ENCODE results near the gene SLC34A1.
"Not testable (repeated sequence)": the region's sequence is repeated elsewhere in the genome, so short reads cannot be mapped to it uniquely, and the experiment has no call there.

SLC34A1 gene

DNA sequence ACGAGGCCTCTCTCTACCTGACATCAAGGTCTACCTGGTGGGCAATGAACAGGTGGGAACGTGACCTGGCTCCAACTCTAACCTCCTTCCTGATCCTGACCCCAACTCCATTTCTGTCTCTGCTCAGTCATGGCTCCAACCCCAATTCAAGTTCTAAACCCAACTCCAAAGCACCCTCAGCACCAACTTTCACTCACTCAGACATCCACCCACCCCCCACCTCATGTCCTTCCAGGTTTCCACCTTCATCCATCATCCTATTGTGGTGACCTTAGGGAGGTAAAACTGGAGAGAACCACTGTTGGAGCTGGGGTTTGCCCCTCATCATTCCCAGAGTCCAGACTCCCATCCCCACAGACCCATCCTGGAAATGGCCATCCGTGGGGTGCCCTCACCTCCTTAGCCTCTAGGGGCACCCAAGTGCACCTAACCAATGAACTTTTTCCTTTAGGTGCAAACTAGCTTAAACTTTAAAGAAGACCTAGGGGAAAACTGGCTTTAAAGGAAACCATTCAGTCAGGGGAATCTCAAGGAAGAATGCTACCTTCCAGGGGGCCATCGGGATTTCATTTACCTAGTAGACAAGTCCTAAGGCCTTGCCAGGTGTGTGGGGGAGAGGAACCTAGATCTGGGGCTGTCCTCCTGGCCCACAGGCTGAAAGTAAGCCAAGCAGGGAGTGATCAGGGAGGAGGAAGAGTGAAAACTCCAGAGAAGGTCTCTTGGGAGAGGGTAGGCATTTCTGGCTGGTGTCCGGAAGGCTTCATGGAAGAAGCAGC, 15.2 kb upstream of the SLC34A1 start:
- ATAC-seq (no peak), DNase-seq (peak; percentile 50)

DNA sequence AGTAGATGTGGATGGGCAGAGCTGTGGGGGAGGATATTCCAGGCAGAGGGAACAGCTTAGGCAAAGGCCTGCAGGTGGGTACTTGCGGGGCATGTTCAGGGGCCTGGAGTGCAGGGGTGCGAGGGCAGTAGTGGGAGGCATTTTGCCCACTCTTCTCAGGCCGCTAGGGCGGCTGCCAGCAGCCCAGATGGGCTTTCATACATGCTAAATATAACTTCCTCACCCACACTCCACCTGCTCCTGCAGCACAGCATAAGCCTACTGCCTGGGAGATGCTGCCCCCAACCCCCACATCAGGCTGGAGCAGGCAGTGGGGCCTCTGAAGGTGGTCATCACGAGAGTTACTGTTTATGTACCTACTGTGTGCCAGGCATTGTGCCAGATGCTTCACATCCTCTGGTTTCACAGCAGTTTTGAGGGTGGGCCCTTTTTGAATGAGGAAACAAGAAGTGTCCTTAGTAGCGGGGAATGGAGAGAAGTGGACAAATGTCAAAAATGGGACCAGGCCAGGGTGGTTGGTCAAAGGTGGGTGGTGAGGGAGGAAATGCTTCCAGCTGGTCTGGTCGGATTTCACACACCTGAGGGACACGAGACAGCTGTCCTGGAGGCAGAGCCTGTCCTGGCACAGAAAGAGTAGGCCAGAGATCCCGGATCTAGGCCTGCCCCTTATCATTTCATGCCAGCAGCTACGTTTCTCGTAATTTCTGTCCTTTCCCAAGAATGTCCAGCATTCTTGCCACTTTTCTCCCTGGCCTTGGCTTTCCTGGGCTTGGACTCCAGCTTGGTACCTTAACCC, 14.4 kb upstream of the SLC34A1 start:
- no peak for ATAC-seq
- no peak for DNase-seq

DNA sequence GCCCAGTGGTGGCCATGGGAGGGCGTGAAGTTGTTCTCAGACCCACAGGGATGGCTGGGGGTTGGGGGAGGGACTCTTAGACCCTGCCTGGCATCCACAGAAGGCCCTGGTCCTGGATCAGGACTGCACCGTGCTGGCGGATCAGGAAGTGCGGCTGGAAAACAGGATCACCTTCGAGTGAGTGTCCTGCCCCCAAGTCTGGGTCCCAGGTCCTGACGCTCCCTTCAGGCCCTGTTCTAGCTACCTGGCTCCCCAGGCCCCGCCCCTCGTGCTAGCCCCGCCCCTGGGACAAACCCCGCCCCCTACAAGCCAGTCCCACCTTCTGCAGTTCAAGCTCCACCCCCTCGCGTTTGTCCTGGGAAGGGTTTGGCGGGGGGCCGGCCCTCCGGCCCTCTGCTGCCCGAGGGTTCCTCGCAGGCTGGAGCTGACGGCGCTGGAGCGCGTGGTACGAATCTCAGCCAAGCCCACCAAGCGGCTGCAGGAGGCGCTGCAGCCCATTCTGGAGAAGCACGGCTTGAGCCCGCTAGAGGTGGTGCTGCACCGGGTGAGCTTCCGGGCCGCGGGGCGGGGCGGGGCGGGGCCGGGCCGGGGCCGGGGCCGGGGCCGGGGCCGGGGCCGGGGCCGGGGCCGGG, 13.6 kb upstream of the SLC34A1 start:
- ATAC-seq (peak; percentile 53), DNase-seq (peak; percentile 50)

DNA sequence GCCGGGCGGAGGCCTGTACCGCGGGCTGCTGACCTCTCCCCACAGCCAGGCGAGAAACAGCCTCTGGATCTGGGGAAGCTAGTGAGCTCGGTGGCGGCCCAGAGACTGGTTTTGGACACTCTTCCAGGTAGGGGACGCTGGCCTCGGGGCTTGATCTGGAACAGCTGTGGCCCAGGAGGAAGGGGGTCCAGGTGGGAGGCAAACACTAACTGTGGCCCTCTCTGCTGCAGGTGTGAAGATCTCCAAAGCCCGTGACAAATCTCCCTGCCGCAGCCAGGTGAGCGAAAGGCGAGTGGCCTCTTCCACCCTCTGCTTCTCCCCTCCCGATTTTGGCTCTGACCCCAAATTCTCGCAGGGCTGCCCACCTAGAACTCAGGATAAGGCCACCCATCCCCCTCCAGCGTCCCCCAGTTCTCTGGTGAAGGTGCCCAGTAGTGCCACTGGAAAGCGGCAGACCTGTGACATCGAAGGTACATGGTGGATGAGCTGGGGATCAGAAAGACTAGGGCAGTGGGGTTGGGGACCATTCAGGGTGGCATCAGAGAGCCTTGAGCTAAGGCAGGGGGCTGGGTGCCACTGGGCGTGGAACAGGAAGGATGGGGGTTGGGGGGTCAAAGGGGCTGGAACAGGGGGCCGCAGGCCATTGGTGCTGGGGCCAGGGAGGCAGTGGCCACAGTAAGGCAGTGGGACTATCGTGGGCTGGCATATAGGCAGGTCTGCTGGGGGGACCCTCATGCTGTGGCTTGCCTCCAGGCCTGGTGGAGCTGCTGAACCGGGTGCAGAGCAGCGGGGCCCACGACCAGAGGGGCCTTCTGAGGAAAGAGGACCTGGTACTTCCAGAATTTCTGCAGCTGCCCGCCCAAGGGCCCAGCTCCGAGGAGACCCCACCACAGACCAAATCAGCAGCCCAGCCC, 12.9 kb upstream of the SLC34A1 start:
- no peak for DNase-seq
- no peak for ATAC-seq

DNA sequence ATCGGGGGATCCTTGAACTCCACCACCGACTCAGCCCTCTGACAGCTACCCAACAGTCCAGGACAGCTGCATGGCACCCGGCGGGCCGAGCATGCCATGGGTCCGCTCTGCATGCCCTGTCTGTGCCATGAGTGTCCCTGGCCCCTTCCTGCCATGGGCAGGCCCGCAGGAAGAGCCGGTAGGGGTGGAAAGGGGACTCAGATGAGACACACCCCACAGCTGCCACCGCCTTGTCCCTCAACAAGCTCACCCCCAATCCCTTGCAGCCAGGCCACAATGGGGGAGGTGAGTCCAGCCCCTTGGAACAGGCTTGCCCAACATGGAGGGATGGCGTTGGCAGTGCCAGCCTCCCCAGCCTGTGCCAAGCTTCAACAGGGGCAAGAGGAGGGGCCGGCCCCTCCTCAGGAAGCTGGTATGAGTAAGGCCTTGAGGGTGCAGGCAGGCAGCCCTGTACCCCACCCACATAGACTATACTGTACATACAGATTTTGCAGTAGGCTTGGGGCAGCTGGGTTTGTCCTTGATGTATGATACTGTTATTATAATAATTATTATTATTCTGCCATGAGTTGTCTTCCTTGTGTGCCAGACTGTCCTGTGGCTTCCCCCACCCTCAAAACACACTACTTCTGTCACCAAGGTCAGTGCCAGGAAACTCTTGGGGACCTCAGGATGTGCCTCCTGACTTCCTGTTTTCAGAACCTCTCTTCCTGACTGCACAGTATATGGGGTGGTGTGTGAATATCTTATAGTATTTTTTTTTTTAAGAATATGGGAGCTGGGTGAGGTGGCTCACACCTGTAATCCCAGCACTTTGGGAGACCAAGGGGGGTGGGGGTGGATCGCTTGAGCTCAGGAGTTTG, 12.0 kb upstream of the SLC34A1 start:
- DNase-seq (no peak), ATAC-seq (no peak)

DNA sequence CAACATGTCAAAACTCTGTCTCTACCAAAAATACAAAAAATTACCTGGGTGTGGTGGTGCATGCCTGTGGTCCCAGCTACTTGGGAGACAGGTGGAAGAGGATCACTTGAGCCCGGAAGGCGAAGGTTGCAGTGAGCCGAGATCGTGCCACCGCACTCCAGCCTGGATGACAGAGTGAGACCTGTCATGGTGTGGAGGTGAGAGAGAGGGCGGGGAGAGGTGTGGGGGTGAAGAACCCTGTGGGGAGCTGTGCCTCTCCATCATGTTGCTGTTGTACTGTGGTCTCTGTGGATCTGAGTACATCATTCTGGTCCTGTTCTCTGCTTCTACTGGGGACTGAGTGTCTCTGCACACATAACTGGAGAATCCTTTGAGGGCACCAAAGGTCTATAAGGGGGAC, 11.3 kb upstream of the SLC34A1 start:
- ATAC-seq, result no peak
- no peak for DNase-seq

DNA sequence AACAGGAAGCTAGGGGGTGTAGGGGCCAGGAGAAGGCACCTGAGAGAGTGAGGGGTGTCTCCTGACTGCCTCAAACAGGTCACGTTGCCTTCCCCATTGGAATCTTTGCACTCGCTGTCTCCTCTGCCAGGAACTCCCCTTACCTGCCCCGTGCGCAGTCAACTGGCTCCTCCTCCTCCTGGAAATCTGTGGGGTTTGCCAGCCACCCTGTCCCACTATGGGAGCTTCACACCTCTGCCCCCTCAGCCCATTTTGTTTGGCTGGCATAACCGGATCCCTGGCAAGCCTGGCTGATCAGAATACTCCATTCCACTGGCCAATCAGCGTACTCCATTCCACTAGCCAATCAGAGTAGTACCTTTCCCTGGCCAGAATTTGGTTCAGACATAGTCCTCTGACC, 10.4 kb upstream of the SLC34A1 start:
- no peak for DNase-seq
- no peak for ATAC-seq

DNA sequence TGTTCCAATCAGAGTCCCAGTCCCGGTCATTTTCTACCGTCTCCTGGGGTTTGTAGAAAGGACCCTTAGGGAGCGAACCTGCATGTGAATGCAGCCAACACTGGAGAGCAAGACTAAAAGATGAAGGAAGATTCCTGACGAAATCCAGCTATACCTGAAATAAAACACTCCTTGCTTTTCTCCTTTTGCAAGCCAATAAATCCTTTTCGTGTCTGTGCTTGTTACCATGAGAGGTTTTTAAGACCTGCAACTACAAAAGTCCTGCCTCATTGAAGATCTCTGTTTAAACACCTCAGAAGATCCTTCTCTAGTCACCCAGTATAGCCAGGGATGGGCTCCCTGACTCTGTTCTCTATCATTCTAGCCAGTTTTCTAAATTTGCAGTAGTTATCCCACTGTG, 10.0 kb upstream of the SLC34A1 start:
- no peak for ATAC-seq

DNA sequence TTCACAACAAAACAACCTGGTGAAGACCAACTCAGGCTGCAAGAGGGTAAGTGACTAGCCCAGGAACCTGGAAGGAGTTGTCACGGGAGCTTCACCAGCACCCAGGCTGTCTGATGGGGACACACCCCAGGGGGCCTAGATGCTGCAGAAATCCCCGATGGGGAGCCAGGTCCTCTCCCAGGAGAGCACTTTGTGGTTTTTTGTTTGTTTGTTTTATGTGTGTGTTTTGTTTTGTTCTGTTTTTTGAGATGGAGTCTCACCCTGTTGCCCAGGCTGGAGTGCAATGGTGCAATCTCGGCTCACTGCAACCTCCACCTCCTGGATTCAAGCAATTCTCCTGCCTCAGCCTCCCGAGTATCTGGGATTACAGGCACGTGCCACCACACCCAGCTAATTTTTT, 8.7 kb upstream of the SLC34A1 start:
- not testable (repeated sequence) for ATAC-seq

More for the DNA sequence above, 10.0 kb upstream of the SLC34A1 start:
- DNase-seq, result no peak

DNA sequence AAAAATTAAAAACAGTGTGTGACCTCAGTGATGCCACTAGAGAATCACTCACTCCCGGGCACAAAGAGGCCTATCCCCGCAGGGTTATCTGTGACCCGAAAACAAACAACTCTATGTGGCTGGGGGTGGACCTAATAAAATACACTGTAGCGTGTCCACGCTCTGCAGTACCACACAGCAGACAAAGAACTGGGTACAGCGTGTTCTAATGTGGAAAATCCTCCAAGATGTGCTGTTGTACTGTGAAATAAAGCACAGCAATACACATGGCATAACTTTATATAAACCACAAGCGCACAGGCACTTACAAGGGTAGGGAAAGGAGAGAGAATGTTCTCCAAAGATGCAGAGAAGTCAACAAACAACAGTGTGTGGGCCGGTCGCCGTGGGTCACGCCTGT, 8.1 kb upstream of the SLC34A1 start:
- ATAC-seq (no peak), DNase-seq (no peak)

More for the DNA sequence above, 8.7 kb upstream of the SLC34A1 start:
- not testable (repeated sequence) for DNase-seq

DNA sequence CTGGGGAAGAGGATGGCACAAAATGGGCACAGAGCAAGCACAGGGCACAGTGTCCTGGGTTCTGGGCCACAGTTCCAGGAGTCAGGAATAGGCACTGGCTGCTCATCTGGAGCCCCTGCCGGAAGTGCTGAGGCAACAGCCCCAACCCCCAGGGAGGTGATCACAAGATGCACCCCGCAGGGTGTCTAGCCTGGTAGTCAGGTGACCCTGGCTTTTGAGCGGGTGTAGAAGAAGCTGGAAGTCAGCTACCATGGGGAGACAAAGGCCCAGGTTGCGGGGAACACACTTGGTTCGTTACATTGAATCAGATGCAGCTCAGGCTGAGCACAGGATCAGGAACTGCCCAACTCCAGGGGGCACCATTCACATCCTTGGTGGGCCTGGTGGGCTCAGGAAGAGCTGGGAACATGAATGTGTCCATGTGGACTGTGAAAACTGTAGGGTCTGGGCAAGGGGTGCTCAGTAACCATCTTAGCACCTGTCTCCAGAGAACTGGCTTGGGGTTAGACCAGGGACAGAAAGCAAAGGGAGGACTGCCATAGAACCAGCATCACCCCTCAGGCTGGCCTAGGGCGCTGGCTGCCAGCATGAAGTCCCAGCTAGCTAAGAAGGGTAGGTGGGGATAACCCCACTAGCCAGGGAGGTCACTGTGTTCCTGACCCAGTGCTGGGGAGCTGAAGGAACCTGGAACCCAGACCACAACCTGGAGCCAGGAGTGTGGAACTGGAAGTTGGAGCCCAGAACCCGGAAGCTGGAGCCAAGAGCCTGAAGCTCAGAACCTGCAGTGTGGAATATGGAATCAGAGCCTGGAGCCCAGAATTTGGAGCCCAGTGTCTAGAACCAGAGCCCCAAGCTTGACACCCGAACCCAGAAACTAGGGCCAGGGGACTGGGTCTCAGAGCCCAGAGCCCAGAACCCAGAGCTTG, 6.1 kb upstream of the SLC34A1 start:
- ATAC-seq (no peak), DNase-seq (no peak)

DNA sequence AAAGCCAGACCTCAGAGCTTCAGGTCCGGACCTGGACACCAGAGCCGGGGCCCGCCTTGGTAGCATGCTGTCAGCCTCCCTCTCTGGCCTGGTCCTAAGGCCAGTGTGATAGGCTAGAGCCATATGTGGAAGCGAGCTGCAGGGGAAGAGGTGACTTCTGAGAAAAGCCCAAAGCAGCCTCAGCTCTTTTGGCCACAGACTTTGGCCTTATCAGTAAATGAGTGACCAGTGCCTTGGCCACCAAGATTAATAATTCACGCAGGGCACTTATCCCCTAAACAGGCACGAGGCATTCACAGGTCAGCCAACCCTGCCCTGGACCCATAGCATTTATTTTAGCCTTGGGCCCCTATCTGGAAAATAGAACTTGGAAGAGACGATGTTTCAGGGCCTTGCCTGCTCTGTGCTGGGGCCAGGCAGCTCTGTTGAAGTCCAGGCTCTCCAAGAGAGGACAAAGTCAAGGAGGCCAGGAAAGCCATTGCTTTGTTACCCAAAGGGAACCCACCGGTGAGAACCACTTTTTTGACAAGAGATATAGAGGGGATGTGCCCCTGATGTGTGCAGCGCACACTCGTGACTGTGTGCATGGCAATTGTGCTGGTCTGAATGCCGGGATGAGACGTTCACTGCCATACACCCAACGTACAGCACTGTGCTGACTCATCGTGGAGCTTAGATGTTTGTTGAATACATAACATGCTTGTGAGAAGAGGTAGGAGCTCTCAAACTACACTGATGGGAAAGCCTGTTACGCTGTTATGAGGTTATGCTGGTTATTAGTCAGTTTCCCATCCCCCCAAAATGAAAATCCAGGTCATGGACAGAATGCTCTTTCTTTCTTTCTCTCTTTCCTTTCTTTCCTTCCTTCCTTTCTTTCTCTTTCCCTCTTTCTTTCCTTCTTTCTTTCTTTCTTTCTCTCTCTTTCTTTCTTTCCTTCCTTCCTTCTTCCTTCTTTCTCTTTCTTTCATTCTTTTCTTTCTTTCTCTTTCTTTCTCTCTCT, 5.0 kb upstream of the SLC34A1 start:
- no peak for DNase-seq
- peak; percentile 85 for ATAC-seq

DNA sequence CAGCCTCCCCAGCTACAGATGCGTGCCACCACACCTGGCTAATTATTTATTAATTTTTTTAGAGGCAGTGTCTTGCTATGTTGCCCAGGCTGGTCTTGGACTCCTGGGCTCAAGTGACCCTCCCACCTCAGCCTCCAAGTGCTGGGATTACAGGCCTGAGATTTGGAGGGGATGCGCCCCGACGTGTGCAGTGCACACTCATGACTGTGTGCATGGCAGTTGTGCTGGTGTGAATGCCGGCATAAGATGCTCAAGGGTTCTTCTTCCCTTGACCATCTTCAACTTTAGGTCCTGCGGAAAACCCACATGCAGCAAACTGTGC, 3.5 kb upstream of the SLC34A1 start:
- no peak for ATAC-seq
- no peak for DNase-seq

DNA sequence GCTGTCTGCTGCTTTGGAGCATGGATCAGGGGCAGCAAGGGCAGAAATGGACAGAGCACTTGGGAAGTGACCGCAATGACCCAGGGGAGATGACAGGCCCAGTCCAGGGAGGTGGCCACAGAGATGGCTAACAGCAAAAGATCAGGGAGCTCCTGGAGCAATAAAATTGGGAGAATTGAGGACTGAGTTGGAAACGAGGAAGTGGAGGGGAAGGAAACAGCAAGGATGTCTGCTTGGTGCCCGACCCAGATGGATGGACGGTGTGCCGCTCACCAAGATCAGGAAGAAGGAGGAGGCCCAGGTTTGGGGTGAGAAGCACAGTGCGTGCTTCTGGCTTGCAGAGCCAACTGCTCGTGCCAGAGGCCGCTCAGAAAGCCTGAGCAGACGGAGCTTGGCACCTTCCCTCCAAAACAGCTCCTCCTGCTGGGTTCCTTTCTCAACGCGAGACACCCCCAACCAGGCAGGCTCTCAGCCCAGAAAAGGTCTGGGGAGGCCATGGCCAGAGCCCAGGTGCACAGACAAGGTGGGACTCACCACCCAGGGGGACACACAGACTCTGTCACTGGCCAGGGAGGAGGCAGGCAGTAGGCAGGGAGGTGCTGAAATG, 1.7 kb upstream of the SLC34A1 start:
- ATAC-seq (no peak), DNase-seq (no peak)

DNA sequence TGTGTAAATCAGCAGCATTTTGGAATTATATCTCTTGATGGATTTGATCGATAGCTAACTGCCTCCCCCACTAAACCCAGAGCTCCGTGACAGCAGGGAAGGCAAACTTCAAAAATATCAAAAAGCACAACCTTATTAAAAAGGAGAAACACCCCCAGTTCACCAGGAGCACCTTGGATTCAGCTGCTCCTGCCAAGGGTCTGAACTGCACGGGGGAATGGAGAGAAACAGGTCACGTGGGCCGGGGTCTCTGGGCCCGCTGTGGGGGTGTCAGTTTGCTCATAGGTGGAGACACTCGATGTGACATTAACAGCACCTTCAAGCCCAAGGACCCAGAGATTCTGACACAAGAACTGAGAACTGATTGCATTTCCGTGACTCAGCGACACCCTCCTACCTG, 1.1 kb upstream of the SLC34A1 start:
- DNase-seq (no peak), ATAC-seq (no peak)

DNA sequence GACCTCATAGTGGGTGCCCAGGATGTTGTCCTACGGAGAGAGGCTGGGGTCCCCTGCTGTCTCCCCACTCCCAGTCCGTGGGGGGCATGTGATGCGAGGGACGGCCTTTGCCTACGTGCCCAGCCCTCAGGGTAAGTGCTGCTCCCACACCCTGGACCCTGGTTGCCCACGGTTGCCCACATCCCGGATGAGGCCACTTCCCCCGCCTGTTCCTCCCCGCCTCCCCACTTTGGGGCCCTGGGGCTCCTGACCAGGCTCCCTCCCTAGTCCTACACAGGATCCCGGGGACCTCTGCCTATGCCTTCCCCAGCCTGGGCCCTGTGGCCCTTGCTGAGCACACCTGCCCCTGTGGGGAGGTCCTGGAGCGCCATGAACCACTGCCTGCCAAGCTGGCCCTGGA, 1.5 kb downstream of the SLC34A1 start:
- no peak for ATAC-seq
- DNase-seq, result no peak

DNA sequence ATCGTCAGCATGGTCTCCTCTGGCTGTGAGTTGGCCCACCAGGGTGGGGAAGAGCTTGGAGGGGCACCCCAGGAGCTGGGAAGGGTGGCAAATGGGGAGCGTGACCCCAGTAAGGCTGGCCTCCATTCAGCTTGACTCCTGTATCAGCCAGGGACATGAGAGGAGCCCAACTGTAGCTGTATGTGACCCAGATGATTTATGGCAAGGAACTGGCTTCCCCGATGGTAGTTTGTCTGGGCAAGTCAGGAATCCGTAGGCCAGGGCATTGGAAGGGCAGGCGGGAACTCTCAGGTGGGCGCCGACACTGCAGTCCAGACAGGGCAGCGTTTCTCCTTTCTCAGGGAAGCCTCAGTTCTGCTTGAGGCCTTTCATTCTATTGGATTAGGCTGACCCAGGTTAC, 2.3 kb downstream of the SLC34A1 start:
- no peak for ATAC-seq

DNA sequence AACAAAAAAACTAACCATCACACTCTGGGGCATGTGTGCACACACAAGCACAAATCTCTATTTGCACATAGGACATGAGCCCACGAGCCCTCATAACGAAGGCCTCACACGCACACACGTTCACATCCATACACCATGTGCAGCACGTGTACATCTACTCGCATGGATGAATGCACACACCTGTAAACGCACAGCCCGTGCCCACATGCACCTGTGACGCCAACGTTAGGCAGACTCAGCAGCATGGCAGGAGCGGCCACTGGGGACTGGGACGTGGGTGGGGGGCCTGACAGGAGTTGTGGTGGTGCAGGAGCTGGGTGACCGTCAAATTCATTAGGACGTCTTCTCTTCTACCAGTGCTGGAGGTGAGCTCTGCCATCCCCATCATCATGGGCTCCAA, 3.2 kb downstream of the SLC34A1 start:
- no peak for ATAC-seq

More for the DNA sequence above, 2.3 kb downstream of the SLC34A1 start:
- no peak for DNase-seq

More for the DNA sequence above, 3.2 kb downstream of the SLC34A1 start:
- no peak for DNase-seq

All from stimulated activated naive CD8-positive, alpha-beta T cell treated with anti-CD3 and anti-CD28 coated beads, Interleukin-15, Interleukin-2, amounts not matched to agents 100 U/mL and 50 U/mL, for 24 hours (primary cell).